ENCODE results near the gene FRY.

GRCh38 chr13:32134241-32135055 lies 102.9 kb downstream of the FRY start:
- TF ChIP-seq CTCF (IDR thresholded peaks at IDR 0.05) (no peak), POLR2A (IDR thresholded peaks at IDR 0.05) (no peak)
